H9 (cell line): Measurements from ENCODE around the gene MYADM. TPM values are rescaled to one million over a fixed set of nuclear protein-coding genes. Genes with fewer than 3 reads are reported as not detected.

Source experiments
- DNase-seq: peaks from one replicate; pipeline ENCODE4 v3.0.0-alpha.2; 2017
- H2AFZ ChIP-seq: one replicate; pipeline ENCODE4 v1.6.1; 2013; ENCODE audit warnings: mild to moderate bottlenecking, low read length, control low read depth, moderate library complexity
- H2AK5ac ChIP-seq: 2 replicates; pipeline ENCODE4 v1.6.1; 2013; ENCODE audit warnings: low read length, control low read depth, mixed read lengths; ENCODE audit not compliant: insufficient read length
- H2BK120ac ChIP-seq: one replicate; pipeline ENCODE4 v1.6.1; 2013; ENCODE audit warnings: low read depth, mild to moderate bottlenecking, low read length, control low read depth, inconsistent platforms; ENCODE audit not compliant: poor library complexity, severe bottlenecking
- H2BK12ac ChIP-seq: 2 replicates; pipeline ENCODE4 v1.6.1; 2013; ENCODE audit warnings: low read length, control low read depth, mixed read lengths, low read depth; ENCODE audit not compliant: insufficient read length
- H2BK15ac ChIP-seq: 2 replicates; pipeline ENCODE4 v1.6.1; 2013; ENCODE audit warnings: low read depth, low read length, control low read depth
- H2BK20ac ChIP-seq: one replicate; pipeline ENCODE4 v1.6.1; 2013; ENCODE audit warnings: low read depth, mild to moderate bottlenecking, low read length, control low read depth, inconsistent platforms; ENCODE audit not compliant: poor library complexity, severe bottlenecking
- H2BK5ac ChIP-seq: 2 replicates; pipeline ENCODE4 v1.6.1; 2013; ENCODE audit warnings: low read length, control low read depth, mixed read lengths; ENCODE audit not compliant: insufficient read length
- H3K14ac ChIP-seq: 2 replicates; pipeline ENCODE4 v1.6.1; 2013; ENCODE audit warnings: low read length, control low read depth; ENCODE audit not compliant: insufficient read depth
- H3K18ac ChIP-seq: 2 replicates; pipeline ENCODE4 v1.6.1; 2013; ENCODE audit warnings: low read depth, mild to moderate bottlenecking, mixed read lengths, low read length, control low read depth; ENCODE audit not compliant: insufficient read length
- H3K23ac ChIP-seq: 2 replicates; pipeline ENCODE4 v1.6.1; 2013; ENCODE audit warnings: low read length, control low read depth, mixed read lengths, low read depth; ENCODE audit not compliant: insufficient read length
- H3K23me2 ChIP-seq: 2 replicates; pipeline ENCODE4 v1.6.1; 2013; ENCODE audit warnings: low read depth, mild to moderate bottlenecking, mixed read lengths, low read length, control low read depth; ENCODE audit not compliant: insufficient read length, poor library complexity, severe bottlenecking
- H3K27ac ChIP-seq: 2 replicates; pipeline ENCODE4 v1.5.1; 2013; ENCODE audit warnings: low read length, control low read depth, mixed read lengths, low read depth; ENCODE audit not compliant: insufficient read length
- H3K27me3 ChIP-seq: 2 replicates; pipeline ENCODE4 v1.6.1; 2013; ENCODE audit warnings: low read length, control low read depth, inconsistent platforms; ENCODE audit not compliant: insufficient read depth
- H3K4ac ChIP-seq: 2 replicates; pipeline ENCODE4 v1.6.1; 2013; ENCODE audit warnings: low read depth, mild to moderate bottlenecking, control low read depth, inconsistent platforms, low read length, moderate library complexity
- H3K4me1 ChIP-seq: 2 replicates; pipeline ENCODE4 v1.6.1; 2013; ENCODE audit warnings: low read length, control low read depth, inconsistent platforms; ENCODE audit not compliant: insufficient read depth
- H3K4me2 ChIP-seq: 2 replicates; pipeline ENCODE4 v1.6.1; 2013; ENCODE audit warnings: low read length, control low read depth, mixed read lengths; ENCODE audit not compliant: insufficient read length, insufficient read depth
- H3K56ac ChIP-seq: 2 replicates; pipeline ENCODE4 v1.6.1; 2013; ENCODE audit warnings: low read depth, mild to moderate bottlenecking, mixed read lengths, low read length, control low read depth; ENCODE audit not compliant: insufficient read length
- H3K79me1 ChIP-seq: 2 replicates; pipeline ENCODE4 v1.6.1; 2013; ENCODE audit warnings: low read depth, mild to moderate bottlenecking, moderate library complexity, low read length, control low read depth, inconsistent platforms; ENCODE audit not compliant: insufficient read depth, poor library complexity, severe bottlenecking
- H3K79me2 ChIP-seq: 2 replicates; pipeline ENCODE4 v1.6.1; 2013; ENCODE audit warnings: low read length, control low read depth, inconsistent platforms; ENCODE audit not compliant: insufficient read depth
- H3K9ac ChIP-seq: 2 replicates; pipeline ENCODE4 v1.6.1; 2013; ENCODE audit warnings: low read length, control low read depth, mixed read lengths; ENCODE audit not compliant: insufficient read length; ENCODE audit errors: extremely low read depth
- H3K9me3 ChIP-seq: one replicate; pipeline ENCODE4 v1.6.1; 2013; ENCODE audit warnings: low read depth, low read length, inconsistent platforms; ENCODE audit not compliant: control insufficient read depth
- H3T11ph ChIP-seq: one replicate; pipeline ENCODE4 v1.6.1; 2013; ENCODE audit warnings: mild to moderate bottlenecking, low read length, control low read depth, inconsistent platforms
- H4K20me1 ChIP-seq: one replicate; pipeline ENCODE4 v1.6.1; 2013; ENCODE audit not compliant: control insufficient read depth, insufficient read length, insufficient read depth
- H4K5ac ChIP-seq: 2 replicates; pipeline ENCODE4 v1.6.1; 2013; ENCODE audit warnings: low read depth, mild to moderate bottlenecking, mixed read lengths, low read length, control low read depth; ENCODE audit not compliant: insufficient read length
- H4K8ac ChIP-seq: replicated peaks from 2 replicates; pipeline ENCODE4 v1.6.1; 2013; ENCODE audit warnings: low read length, control low read depth, mixed read lengths, low read depth; ENCODE audit not compliant: insufficient read length
- H4K91ac ChIP-seq: 2 replicates; pipeline ENCODE4 v1.6.1; 2013; ENCODE audit warnings: low read depth, mild to moderate bottlenecking, moderate library complexity, mixed read lengths, low read length, control low read depth; ENCODE audit not compliant: insufficient read length
- H3K27ac Mint-ChIP-seq, 3 experiments: 2 replicates in 2 of 3; 3 replicates in 1 of 3; pipeline ENCODE4 v1.8.0; 2020 to 2021; ENCODE audit warnings: mixed read lengths in 3 of 3, mild to moderate bottlenecking in 1 of 3, moderate library complexity in 1 of 3
- H3K27me3 Mint-ChIP-seq: 2 replicates; pipeline ENCODE4 v1.8.0; 2021; ENCODE audit warnings: low read depth, mild to moderate bottlenecking, moderate library complexity, mixed read lengths
- H3K36me3 Mint-ChIP-seq, 3 experiments: 2 replicates in 2 of 3; 3 replicates in 1 of 3; pipeline ENCODE4 v1.8.0; 2020 to 2021; ENCODE audit warnings: low read depth in 3 of 3, mixed read lengths in 3 of 3; ENCODE audit not compliant: insufficient read depth in 1 of 3
- H3K4me1 Mint-ChIP-seq, 2 experiments: 2 replicates each; pipeline ENCODE4 v1.8.0; 2020; ENCODE audit warnings: mixed read lengths in 2 of 2
- H3K4me3 Mint-ChIP-seq, 2 experiments: 2 replicates in 1 of 2; 3 replicates in 1 of 2; pipeline ENCODE4 v1.8.0; 2020 to 2021; ENCODE audit warnings: mild to moderate bottlenecking in 2 of 2, mixed read lengths in 2 of 2, moderate library complexity in 1 of 2
- H3K9me3 Mint-ChIP-seq, 2 experiments: 2 replicates in 1 of 2; 3 replicates in 1 of 2; pipeline ENCODE4 v1.8.0; 2020; ENCODE audit warnings: mild to moderate bottlenecking in 2 of 2, mixed read lengths in 2 of 2, moderate library complexity in 1 of 2
- CTCF ChIP-seq: fragments of 200-600 bp; sonication (generic); conservative IDR thresholded peaks from 3 replicates; pipeline ENCODE4 v1.8.0; 2021; ENCODE audit warnings: antibody characterized with exemption, mild to moderate bottlenecking
- whole genome bisulfite sequencing: extraction: QIAGEN DNeasy Blood & Tissue Kit; methylation state at CpG from one replicate; pipeline ENCODE4 v1.1.7; 2013; ENCODE audit warnings: missing lambda C conversion rate, low lambda C conversion rate, mixed read lengths; ENCODE audit not compliant: insufficient read length; ENCODE audit errors: extremely low coverage; 5-methylcytosine and 5-hydroxymethylcytosine counted together
- total RNA-seq: library from RNA; stranded (reverse); gene quantifications from 2 replicates; pipeline ENCODE4 v1.2.1, GENCODE V29; 2021

MYADM gene
- total RNA-seq, 1 experiment from 2014 or later, result 116 TPM

GRCh38 chr19:53910170-53910518 lies 42.5 kb downstream of the MYADM start:
- Histone ChIP-seq H2BK15ac (no peak overlapping the region), H3T11ph (no peak overlapping the region), H3K79me2 (no peaks in the 10 kb centered on the region), H3K56ac (no peak overlapping the region), H2AK5ac (no peak overlapping the region), H3K4me2 (peak overlapping the region; percentile 82), H3K27ac (no peak overlapping the region), H3K23ac (no peak overlapping the region), H3K9me3 (no peaks in the 10 kb centered on the region), H4K8ac (no peak overlapping the region), H3K9ac (peak overlapping the region; percentile 56), H4K20me1 (no peaks in the 10 kb centered on the region), H4K91ac (no peak overlapping the region), H2AFZ (no peak overlapping the region), H3K4ac (no peak overlapping the region), H3K27me3 (peaks cover 3% of the 10 kb centered on the region; the same call in 1 of the 2 replicates), H2BK120ac (no peak overlapping the region), H3K18ac (no peak overlapping the region), H2BK5ac (no peak overlapping the region), H3K23me2 (peaks cover 28% of the 10 kb centered on the region), H3K14ac (no peak overlapping the region), H4K5ac (no peak overlapping the region), H3K79me1 (no peaks in the 10 kb centered on the region), H2BK20ac (no peak overlapping the region), H3K4me1 (peaks cover 3% of the 10 kb centered on the region; the same call in 1 of the 2 replicates), H2BK12ac (no peak overlapping the region)
- peaks cover 4 to 16% (median 13%) of the 10 kb centered on the region in 3 experiments for H3K36me3 Mint-ChIP-seq
- peaks cover 70% of the 10 kb centered on the region for H3K27me3 Mint-ChIP-seq
- TF ChIP-seq CTCF, result no peak
- H3K4me3 Mint-ChIP-seq, result peak overlapping the region; percentile 65 to 91
- no CpG with 5 or more reads among the region's 13 CpGs for WGBS
- peak; percentile 71 for DNase-seq
- no peaks in the 10 kb centered on the region for H3K9me3 Mint-ChIP-seq
- H3K27ac Mint-ChIP-seq, result peak overlapping the region in 2 of 3 experiments; percentile 29 to 32; a peak in 2 of 7 replicates
- peaks cover 32 to 47% of the 10 kb centered on the region in 2 experiments for H3K4me1 Mint-ChIP-seq
